Spleen (tissue), 11 donors: Measurements from ENCODE around the gene PNPLA3. TPM values are rescaled to one million over a fixed set of nuclear protein-coding genes. Genes with fewer than 3 reads are reported as not detected.

Source experiments
- DNase-seq: peaks from one replicate; pipeline ENCODE4 v3.0.0-alpha.2; 2020
- H3K27ac ChIP-seq, 8 donors: fragments of 200-600 bp; sonication (generic) in 7 of 8; 1 replicate in 4 of 8; 2 replicates in 4 of 8; pipeline versions ENCODE4 v1.5.0 to v1.8.0; 2016 to 2021; ENCODE audit warnings: inconsistent platforms in 4 of 8, mild to moderate bottlenecking in 4 of 8, moderate library complexity in 1 of 8
- H3K27me3 ChIP-seq, 7 donors: fragments of 200-600 bp; sonication (generic) in 6 of 7; replicated peaks in 1 of 7; 1 replicate in 4 of 7; 2 replicates in 3 of 7; pipeline versions ENCODE4 v1.5.0 to v1.8.0; 2016 to 2021; ENCODE audit warnings: inconsistent platforms in 3 of 7, mild to moderate bottlenecking in 1 of 7
- H3K36me3 ChIP-seq, 6 donors: fragments of 200-600 bp; sonication (generic) in 5 of 6; 1 replicate in 4 of 6; 2 replicates in 2 of 6; pipeline versions ENCODE4 v1.5.0 to v1.8.0; 2016 to 2021; ENCODE audit warnings: inconsistent platforms in 2 of 6
- H3K4me1 ChIP-seq, 6 donors: fragments of 200-600 bp; sonication (generic) in 5 of 6; 1 replicate in 3 of 6; 2 replicates in 3 of 6; pipeline versions ENCODE4 v1.5.0 to v1.8.0; 2016 to 2021; ENCODE audit warnings: inconsistent platforms in 3 of 6
- H3K4me3 ChIP-seq, 8 donors: fragments of 200-600 bp; sonication (generic) in 7 of 8; 1 replicate in 4 of 8; 2 replicates in 4 of 8; pipeline versions ENCODE4 v1.5.0 to v1.8.0; 2016 to 2021; ENCODE audit warnings: inconsistent platforms in 4 of 8, mild to moderate bottlenecking in 4 of 8, moderate library complexity in 2 of 8
- H3K9me3 ChIP-seq, 8 donors: fragments of 200-600 bp; sonication (generic) in 7 of 8; 1 replicate in 4 of 8; 2 replicates in 4 of 8; pipeline versions ENCODE4 v1.5.0 to v1.8.0; 2016 to 2021; ENCODE audit warnings: inconsistent platforms in 4 of 8
- POLR2A ChIP-seq, 3 donors: fragments of 450-650 bp; IDR thresholded peaks; one replicate each; pipeline ENCODE4 v1.5.1; 2017; ENCODE audit warnings: antibody characterized with exemption in 3 of 3, mild to moderate bottlenecking in 1 of 3
- POLR2AphosphoS5 ChIP-seq, 3 donors: sonication (generic); formaldehyde crosslinking; IDR thresholded peaks; one replicate each; pipeline ENCODE4 v1.5.1; 2017; ENCODE audit warnings: antibody characterized with exemption in 3 of 3
- WGBS, 5 donors: extraction: QIAGEN DNeasy Blood & Tissue Kit in 3 of 5; methylation state at CpG; one replicate each; pipeline versions ENCODE4 v1.1.5 to v1.1.7; 2013 to 2018; 5-methylcytosine and 5-hydroxymethylcytosine counted together
- intact Hi-C: fragments of 100-400 bp; cut with DNase I; formaldehyde crosslinking; loops from one replicate; pipeline ENCODE4 v1.15.0; 2023; ENCODE audit warnings: low total_unique reads
- polyA plus RNA-seq, 3 donors: library from polyadenylated mRNA; stranded (reverse); fragments of 200-250 nt; gene quantifications; one replicate each; pipeline ENCODE4 v1.2.1, GENCODE V29; 2013
- total RNA-seq, 7 donors: library from RNA; depleted of rRNA in 3 of 7; stranded (reverse); fragments of >200 nt in 3 of 7; fragmentation: NEBNext Ultra II Directional in 4 of 7; extraction: Animal tissue kit (Norgen Biotek cat#: 25700) in 4 of 7; gene quantifications; one replicate each; pipeline versions ENCODE4 v1.1.0 to v1.2.1, GENCODE V29; 2016 to 2021
- TF ChIP-seq, protein P1 (sequence below), 11 experiments: fragments of 200-600 bp in 7 of 11; fragments of 450-650 bp in 4 of 11; sonication (generic) in 4 of 11; IDR thresholded peaks in 8 of 11; conservative IDR thresholded peaks in 3 of 11; 1 replicate in 7 of 11; 2 replicates in 4 of 11; pipeline versions ENCODE4 v1.4.0 to v1.8.0; 2016 to 2021; ENCODE audit warnings: antibody characterized with exemption in 11 of 11, inconsistent platforms in 4 of 11, mild to moderate bottlenecking in 1 of 11
- donor health status: healthy with polysubstance abuse.
- donor health status: DM: no; HTN: no; CAD: no; lungs with moderate emphysema.
- donor health status: DM: no; HTN: no; CAD: no.
- donor health status: Bipolar disorder and iron deficiency.
- donor health status: healthy.
- donor health status: DM: no; HTN: no; CAD: no.
- donor health status: DM: yes; HTN: yes; CAD: no.

The PNPLA3 gene
- total and polyA plus RNA-seq, 10 donors: 0.21 to 2.7 (median 1.2) TPM; not detected in 2

DNA sequence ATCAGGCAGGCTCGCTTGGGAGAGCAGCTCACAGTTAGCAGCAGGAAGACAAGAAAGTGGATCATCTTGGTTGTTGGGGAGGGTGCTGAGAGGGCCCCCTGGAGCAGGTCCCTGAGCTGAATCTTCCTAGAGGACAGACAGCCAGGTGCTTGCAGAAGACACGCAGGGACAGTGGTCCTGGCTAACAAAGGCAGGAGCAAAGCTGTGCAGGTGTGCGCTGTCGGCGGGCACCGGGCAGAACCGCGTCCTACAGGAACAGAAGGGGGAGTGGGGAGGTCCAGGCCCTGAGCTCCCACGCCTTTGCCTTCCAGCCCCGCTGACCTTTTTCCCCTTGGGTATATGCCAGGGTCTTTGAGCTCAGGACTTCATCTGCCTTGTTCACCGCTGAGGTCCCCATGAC, 70.4 kb downstream of the PNPLA3 start:
- TF ChIP-seq, protein P1, sequence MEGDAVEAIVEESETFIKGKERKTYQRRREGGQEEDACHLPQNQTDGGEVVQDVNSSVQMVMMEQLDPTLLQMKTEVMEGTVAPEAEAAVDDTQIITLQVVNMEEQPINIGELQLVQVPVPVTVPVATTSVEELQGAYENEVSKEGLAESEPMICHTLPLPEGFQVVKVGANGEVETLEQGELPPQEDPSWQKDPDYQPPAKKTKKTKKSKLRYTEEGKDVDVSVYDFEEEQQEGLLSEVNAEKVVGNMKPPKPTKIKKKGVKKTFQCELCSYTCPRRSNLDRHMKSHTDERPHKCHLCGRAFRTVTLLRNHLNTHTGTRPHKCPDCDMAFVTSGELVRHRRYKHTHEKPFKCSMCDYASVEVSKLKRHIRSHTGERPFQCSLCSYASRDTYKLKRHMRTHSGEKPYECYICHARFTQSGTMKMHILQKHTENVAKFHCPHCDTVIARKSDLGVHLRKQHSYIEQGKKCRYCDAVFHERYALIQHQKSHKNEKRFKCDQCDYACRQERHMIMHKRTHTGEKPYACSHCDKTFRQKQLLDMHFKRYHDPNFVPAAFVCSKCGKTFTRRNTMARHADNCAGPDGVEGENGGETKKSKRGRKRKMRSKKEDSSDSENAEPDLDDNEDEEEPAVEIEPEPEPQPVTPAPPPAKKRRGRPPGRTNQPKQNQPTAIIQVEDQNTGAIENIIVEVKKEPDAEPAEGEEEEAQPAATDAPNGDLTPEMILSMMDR (IDR thresholded peaks at IDR 0.05 in 8 of 11, conservative IDR thresholded peaks at IDR 0.05 in 3 of 11): no peak
- peak in 1 of 3 donors; percentile 13 for TF ChIP-seq POLR2AphosphoS5 (IDR thresholded peaks at IDR 0.05)
- Histone ChIP-seq H3K9me3 (no peaks in the 10 kb centered on the region), H3K4me3 (no peak overlapping the region), H3K27me3 (no peaks in the 10 kb centered on the region), H3K27ac (no peak overlapping the region), H3K4me1 (peaks cover 14 to 49% (median 29%) of the 10 kb centered on the region in 6 donors), H3K36me3 (peaks cover 3 to 95% (median 56%) of the 10 kb centered on the region in 6 donors)
- peak; percentile 69 for DNase-seq
- 87 to 97% (median 92%) methylated on average over 10 to 11 of the region's 11 CpGs for WGBS, 5 donors
- intact Hi-C loops: loop anchor here (5.0 kb wide), 2 partner anchors 93 to 573 kb away; no protein-coding TSS in a partner anchor

DNA sequence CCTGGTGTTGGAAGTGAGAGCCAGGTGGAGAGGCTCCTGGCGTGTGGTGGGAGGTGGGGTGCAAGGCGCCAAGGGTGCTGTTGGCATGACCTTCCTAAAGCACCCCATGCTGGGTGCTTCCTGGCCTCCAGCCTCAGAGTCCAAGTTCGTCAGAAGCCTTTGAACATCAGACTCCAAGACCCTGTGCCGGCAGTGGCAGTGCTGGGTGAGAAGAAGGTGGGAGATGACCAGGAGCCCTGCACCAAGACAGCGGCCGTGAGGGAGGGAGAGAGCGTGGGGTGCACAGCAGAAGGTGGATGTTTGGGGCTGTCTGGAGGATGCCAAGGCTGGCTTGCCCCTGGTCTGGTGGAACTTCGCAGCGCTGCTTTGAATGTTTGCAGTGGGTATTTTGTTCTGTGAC, 70.8 kb downstream of the PNPLA3 start:
- intact Hi-C loops: loop anchor here (5.0 kb wide), 2 partner anchors 93 to 573 kb away; no protein-coding TSS in a partner anchor
- TF ChIP-seq POLR2AphosphoS5 (IDR thresholded peaks at IDR 0.05) (no peak), POLR2A (IDR thresholded peaks at IDR 0.05) (no peak)
- TF ChIP-seq, protein P1 (IDR thresholded peaks at IDR 0.05 in 8 of 11, conservative IDR thresholded peaks at IDR 0.05 in 3 of 11): no peak
- peaks cover 0 to 95% (median 53%) of the 10 kb centered on the region in 6 donors for H3K36me3 ChIP-seq
- no peak overlapping the region for H3K4me3 ChIP-seq
- WGBS, 5 donors: 80 to 98% (median 85%) methylated on average over 5 to 9 of the region's 9 CpGs
- peaks cover 14 to 51% (median 29%) of the 10 kb centered on the region in 6 donors for H3K4me1 ChIP-seq
- no peaks in the 10 kb centered on the region for H3K9me3 ChIP-seq
- H3K27ac ChIP-seq: no peak overlapping the region
- peak; percentile 70 for DNase-seq
- H3K27me3 ChIP-seq: no peaks in the 10 kb centered on the region

DNA sequence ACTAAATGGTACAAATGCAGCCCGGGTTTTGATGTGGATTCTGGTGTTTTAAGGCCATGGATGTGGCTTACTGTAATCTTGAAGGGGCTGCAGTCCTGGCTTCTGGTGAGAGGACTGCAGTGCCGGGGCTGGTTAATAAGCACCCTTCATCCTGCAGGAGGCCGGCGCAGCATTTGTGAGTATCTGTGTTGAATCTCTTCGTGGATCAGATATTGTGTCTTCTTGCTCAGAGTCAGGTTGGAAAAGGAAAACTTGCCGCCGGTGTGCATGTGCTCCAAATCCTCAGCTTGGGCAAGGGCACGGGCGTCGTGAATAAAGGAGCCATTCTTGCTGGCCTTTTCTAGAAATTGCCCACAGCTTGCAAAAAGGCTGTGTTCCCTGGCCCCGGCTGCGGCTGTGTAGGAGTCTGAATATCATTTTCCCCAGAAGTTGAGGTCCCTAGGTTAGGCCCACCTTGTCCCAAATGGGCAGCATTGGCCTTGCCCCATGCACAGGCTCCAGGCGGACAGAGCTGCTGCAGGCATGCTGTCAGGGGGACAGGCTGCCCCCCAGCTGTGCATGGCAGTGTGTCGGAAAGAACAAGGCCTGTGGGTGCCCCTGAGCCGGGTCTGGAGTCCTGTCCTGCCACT, 71.6 kb downstream of the PNPLA3 start:
- WGBS, 5 donors: 94 to 97% (median 94%) methylated on average over 11 to 15 of the region's 15 CpGs
- intact Hi-C loops: no loop called here
- Histone ChIP-seq H3K4me1 (peaks cover 14 to 56% (median 29%) of the 10 kb centered on the region in 6 donors), H3K36me3 (peaks cover 0 to 92% (median 45%) of the 10 kb centered on the region in 6 donors), H3K27me3 (no peaks in the 10 kb centered on the region), H3K4me3 (peak overlapping the region in 3 of 8 donors; percentile 40 to 70 (median 43)), H3K9me3 (no peaks in the 10 kb centered on the region), H3K27ac (peak overlapping the region in 5 of 8 donors; percentile 63 to 84 (median 81))
- TF ChIP-seq POLR2A (IDR thresholded peaks at IDR 0.05) (no peak), POLR2AphosphoS5 (IDR thresholded peaks at IDR 0.05) (no peak)
- TF ChIP-seq, protein P1 (IDR thresholded peaks at IDR 0.05 in 8 of 11, conservative IDR thresholded peaks at IDR 0.05 in 3 of 11): no peak
- DNase-seq: peak; percentile 64

DNA sequence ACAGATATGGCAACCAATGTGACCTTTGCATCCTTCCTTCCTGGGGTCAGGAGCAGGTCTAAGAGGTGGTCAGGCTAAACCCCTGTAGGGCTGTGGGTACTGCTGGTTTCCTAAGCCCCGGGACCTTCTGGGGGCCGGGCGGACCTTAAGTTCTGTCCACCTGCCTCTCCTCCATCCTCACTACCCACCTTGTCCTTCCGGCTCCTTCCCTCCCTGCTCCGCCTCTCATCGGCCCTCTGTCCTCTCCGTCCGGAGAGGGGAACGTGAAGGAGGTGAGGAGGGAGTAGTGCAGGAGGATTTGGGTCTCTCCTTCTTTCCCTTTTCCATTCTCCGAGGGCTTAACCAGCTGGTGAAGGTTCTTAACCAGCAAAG, 72.2 kb downstream of the PNPLA3 start:
- no peaks in the 10 kb centered on the region for H3K9me3 ChIP-seq
- intact Hi-C loops: no loop called here
- peaks cover 0 to 86% (median 39%) of the 10 kb centered on the region in 6 donors for H3K36me3 ChIP-seq

More for the DNA sequence above, 72.2 kb downstream of the PNPLA3 start:
- H3K27ac ChIP-seq: peak overlapping the region; percentile 47 to 84 (median 70)
- peak overlapping the region; percentile 12 to 70 (median 39) for H3K4me3 ChIP-seq
- TF ChIP-seq POLR2A (IDR thresholded peaks at IDR 0.05) (no peak), POLR2AphosphoS5 (IDR thresholded peaks at IDR 0.05) (no peak)
- TF ChIP-seq, protein P1 (IDR thresholded peaks at IDR 0.05 in 8 of 11, conservative IDR thresholded peaks at IDR 0.05 in 3 of 11): no peak
- 25 to 35% (median 28%) methylated on average over 10 of the region's 10 CpGs for WGBS, 5 donors
- H3K27me3 ChIP-seq: no peaks in the 10 kb centered on the region
- peaks cover 14 to 56% (median 29%) of the 10 kb centered on the region in 6 donors for H3K4me1 ChIP-seq
- DNase-seq: no peak
